Measurements from ENCODE around the gene GLS2.

DNA sequence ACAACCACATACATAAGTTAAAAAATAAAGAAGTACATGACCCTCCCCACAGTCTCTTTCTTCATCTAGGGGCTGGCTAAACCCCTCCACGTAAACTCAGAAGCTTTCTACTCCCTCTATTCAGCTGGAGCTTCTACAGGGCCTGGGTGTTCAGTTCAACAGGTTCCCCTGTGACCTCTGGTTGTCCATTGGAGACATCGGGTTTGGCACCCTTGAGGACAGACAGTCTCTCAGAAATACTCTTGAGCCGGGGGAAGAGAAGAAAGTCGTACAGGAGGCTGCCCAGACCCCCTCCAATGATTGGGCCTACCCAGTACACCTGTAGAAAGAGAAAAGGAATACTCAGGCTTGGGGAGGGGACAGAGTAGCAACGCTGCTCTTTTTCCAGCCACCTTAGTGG, 36.8 kb downstream of the GLS2 start:
- TF ChIP-seq, protein P1, sequence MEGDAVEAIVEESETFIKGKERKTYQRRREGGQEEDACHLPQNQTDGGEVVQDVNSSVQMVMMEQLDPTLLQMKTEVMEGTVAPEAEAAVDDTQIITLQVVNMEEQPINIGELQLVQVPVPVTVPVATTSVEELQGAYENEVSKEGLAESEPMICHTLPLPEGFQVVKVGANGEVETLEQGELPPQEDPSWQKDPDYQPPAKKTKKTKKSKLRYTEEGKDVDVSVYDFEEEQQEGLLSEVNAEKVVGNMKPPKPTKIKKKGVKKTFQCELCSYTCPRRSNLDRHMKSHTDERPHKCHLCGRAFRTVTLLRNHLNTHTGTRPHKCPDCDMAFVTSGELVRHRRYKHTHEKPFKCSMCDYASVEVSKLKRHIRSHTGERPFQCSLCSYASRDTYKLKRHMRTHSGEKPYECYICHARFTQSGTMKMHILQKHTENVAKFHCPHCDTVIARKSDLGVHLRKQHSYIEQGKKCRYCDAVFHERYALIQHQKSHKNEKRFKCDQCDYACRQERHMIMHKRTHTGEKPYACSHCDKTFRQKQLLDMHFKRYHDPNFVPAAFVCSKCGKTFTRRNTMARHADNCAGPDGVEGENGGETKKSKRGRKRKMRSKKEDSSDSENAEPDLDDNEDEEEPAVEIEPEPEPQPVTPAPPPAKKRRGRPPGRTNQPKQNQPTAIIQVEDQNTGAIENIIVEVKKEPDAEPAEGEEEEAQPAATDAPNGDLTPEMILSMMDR (IDR thresholded peaks at IDR 0.05): no peak
- no peak for TF ChIP-seq POLR2A (IDR thresholded peaks at IDR 0.05)
- TF ChIP-seq EP300 (IDR thresholded peaks at IDR 0.05): no peak

Data from ovary (tissue), 3 donors.